Measurements from ENCODE around the gene TBX10.
"Not testable (repeated sequence)": the region's sequence is repeated elsewhere in the genome, so short reads cannot be mapped to it uniquely, and the experiment has no call there.

The TBX10 gene

DNA sequence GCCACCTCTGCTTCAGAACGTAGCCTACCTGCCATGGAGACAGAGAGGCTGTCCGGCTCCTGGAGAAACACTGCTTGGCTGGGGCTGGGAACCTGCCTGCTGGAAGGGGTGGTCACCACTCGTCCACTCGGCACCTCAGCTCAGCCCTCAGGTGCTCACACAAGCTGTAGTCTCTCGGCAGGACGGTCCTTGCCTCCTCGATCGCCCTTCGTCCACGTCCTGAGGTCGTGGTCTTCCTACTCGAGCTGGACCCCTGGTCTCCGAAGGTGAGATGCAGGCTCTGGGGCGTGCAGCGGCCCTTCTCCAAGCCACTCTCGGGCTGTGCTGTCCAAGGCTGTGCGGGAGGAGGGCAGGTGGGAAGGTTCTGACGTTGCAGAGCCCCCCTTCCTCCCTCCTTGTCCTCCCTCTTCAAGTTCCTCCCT, at the start of gene TBX10:
TSS of gene TBX10 (minus strand) at position 326 of the 422 bp plus-strand sequence. CDS start at position 35, 291 bp downstream.
- DNase-seq (ENCODE audit: low spot score) = no peak
- TF ChIP-seq CTCF (IDR thresholded peaks at IDR 0.05) = no peak
- H3K27ac ChIP-seq = no peak within 1 kb of the TSS

DNA sequence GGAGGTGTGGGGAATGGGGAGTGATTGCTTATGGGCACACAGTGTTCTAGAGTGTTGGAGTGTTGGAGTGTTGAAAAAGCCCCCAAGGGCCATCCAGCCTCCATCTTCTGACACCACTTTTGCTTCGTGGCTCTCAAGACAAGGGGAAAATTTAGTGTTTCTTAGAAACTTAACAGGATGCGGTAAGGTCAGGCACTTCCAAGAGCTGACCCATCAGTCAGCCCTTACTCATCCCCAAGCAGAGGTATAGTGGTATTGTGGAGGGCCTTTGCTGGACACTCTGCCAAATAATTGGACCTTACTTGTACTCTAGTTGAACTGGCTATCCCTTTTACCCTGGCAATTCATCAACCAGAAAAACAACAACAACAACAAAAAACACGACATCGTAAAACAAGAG, 49.6 kb upstream of the TBX10 start:
- Histone ChIP-seq H3K27ac (no peak overlapping the region), H3K4me3 (no peak overlapping the region)
- no peak for DNase-seq (ENCODE audit: low spot score)
- no peak for TF ChIP-seq CTCF (IDR thresholded peaks at IDR 0.05)

More for the DNA sequence above, at the start of gene TBX10:
- no peak within 1 kb of the TSS for H3K4me3 ChIP-seq

GRCh38 chr11:67687986-67688385, 48.4 kb upstream of the TBX10 start:
- DNase-seq (ENCODE audit: low spot score) = no peak
- Histone ChIP-seq H3K27ac (no peak overlapping the region), H3K4me3 (no peak overlapping the region)
- TF ChIP-seq CTCF (IDR thresholded peaks at IDR 0.05) = no peak

DNA sequence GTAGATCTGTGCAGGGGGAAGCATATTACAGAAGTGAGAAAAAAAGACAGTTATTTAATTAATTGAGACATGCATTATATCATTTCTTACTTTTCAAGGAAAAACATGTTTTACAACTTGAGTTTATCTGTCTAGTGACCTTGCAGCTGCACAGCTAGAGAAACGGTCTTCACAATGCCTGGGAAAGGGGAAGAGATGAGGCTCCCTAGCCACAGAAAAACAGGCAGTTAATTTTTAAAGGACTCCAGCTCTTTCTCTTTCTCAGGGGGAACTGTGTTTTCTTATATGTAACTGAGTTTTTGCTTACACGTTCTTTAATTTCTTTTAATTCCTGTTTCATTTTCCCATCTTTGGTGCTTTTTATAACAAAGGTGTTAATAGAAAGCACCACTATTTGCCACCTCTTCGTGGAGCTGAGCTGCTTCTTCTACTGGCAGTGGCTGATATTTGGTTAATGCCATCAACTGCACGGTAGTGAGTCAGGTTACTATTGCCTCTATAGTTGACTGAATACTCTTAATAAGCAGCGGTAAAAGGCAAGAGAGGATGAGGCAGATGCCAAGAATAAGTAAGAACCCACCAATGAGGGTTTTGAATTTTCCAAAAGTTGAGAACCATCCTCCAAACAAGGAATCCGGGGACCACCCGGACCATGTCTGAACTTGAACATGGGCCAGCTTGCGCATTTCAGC, 46.2 kb upstream of the TBX10 start:
- H3K4me3 ChIP-seq; DNase-seq (ENCODE audit: low spot score); H3K27ac ChIP-seq: not testable (repeated sequence)

DNA sequence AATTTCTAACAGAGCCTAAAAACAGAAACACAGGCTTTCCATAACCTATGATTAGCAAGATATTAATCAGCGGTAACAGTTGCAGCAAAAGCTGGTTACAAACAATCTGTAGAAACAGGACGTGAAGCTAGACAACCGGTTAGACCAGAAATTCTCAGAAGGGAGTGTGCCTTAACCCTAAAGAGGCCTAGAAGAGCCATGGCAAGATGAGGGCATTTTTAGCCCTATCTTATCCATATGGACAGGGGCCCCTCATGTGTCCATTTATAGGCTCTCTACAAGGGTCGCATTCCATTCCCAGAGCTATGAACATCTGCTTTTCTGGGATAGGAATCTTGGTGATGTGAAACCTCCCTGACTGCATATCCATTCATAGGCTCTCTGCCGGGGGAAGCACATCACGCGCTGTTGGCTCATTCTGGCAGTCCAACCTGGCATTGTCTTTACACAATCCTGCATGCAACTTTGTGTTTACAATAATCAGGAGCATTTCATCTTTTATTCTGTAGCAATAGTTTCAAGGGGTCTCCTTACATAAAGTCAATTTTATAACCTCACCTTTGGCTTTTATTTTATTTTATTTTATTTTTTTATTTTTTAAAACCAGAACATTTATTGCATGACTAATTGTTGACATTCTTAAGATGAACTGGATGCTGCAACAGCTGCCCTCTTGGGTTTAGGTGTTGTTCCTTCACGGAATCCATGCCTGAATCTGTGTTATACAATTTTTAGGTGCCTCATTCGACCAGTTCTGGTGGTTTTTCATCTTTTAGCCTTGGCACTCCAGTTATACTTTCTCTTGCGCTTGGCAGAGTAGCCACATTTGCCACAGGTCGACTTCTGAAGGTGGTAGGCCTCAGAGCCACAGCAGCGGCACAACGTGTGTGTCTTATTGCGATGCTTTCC, 42.8 kb upstream of the TBX10 start:
- not testable (repeated sequence) for DNase-seq (ENCODE audit: low spot score); H3K4me3 ChIP-seq; H3K27ac ChIP-seq

DNA sequence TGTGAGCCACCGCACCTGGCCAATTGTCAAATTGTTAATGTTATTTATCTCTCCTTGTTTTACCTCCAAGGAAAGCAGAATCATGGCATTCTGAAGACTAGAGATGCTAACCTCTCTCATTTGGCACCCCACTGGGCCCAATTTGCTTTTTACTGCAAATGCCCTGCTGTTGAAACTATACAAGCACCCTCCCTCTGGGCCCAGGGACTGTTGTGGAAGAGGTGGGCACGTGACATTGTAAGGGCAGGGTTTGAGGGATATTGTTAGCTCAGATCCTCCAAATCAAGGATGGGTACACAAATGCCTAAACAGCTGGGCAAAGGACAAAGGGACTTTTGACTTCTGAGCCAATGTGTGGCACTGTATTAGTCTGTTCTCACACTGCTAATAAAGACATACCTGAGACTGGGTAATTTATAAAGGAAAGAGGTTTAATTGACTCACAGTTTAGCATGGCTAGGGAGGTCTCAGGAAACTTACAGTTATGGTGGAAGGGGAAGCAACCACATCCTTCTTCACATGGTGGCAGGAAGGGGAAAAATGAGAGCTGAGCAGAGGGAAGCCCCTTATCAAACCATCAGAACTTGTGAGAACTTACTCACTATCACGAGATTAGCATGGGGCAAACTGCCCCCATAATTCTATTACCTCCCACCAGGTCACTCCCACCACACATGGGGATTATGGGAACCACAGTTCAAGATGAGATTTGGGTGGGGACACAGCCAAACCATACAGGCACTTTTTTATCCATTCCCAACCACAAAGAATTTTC, 41.3 kb upstream of the TBX10 start:
- no peak overlapping the region for H3K4me3 ChIP-seq
- TF ChIP-seq CTCF (IDR thresholded peaks at IDR 0.05) = no peak
- H3K27ac ChIP-seq = no peak overlapping the region
- DNase-seq (ENCODE audit: low spot score) = no peak

- H3K4me3 ChIP-seq = no peak overlapping the region
- no peak for TF ChIP-seq CTCF (IDR thresholded peaks at IDR 0.05)
- no peak overlapping the region for H3K27ac ChIP-seq
- DNase-seq (ENCODE audit: low spot score) = no peak
Measured at GRCh38 chr11:67675058-67675747, 35.6 kb upstream of the TBX10 start.
